ENCODE results near the gene ALDH7A1.

The ALDH7A1 gene

GRCh38 chr5:126515337-126515736, 79.7 kb downstream of the ALDH7A1 start:
- TF ChIP-seq TAF1 (IDR thresholded peaks at IDR 0.05; ENCODE audit: borderline replicate concordance, insufficient read depth, low read length) (no peak), POLR2AphosphoS5 (IDR thresholded peaks at IDR 0.05; ENCODE audit: low read depth, low read length) (no peak), FOXP2 (optimal IDR thresholded peaks at IDR 0.05; ENCODE audit: borderline replicate concordance, extremely low read depth, extremely low read length, insufficient read depth) (no peak), SIN3A (IDR thresholded peaks at IDR 0.05; ENCODE audit: borderline replicate concordance, insufficient read depth, low read length) (no peak)
- TF ChIP-seq, protein P1, sequence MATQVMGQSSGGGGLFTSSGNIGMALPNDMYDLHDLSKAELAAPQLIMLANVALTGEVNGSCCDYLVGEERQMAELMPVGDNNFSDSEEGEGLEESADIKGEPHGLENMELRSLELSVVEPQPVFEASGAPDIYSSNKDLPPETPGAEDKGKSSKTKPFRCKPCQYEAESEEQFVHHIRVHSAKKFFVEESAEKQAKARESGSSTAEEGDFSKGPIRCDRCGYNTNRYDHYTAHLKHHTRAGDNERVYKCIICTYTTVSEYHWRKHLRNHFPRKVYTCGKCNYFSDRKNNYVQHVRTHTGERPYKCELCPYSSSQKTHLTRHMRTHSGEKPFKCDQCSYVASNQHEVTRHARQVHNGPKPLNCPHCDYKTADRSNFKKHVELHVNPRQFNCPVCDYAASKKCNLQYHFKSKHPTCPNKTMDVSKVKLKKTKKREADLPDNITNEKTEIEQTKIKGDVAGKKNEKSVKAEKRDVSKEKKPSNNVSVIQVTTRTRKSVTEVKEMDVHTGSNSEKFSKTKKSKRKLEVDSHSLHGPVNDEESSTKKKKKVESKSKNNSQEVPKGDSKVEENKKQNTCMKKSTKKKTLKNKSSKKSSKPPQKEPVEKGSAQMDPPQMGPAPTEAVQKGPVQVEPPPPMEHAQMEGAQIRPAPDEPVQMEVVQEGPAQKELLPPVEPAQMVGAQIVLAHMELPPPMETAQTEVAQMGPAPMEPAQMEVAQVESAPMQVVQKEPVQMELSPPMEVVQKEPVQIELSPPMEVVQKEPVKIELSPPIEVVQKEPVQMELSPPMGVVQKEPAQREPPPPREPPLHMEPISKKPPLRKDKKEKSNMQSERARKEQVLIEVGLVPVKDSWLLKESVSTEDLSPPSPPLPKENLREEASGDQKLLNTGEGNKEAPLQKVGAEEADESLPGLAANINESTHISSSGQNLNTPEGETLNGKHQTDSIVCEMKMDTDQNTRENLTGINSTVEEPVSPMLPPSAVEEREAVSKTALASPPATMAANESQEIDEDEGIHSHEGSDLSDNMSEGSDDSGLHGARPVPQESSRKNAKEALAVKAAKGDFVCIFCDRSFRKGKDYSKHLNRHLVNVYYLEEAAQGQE (IDR thresholded peaks at IDR 0.05; ENCODE audit: insufficient read depth in 1 of 2, low read depth in 2 of 2, low read length in 2 of 2): no peak

DNA sequence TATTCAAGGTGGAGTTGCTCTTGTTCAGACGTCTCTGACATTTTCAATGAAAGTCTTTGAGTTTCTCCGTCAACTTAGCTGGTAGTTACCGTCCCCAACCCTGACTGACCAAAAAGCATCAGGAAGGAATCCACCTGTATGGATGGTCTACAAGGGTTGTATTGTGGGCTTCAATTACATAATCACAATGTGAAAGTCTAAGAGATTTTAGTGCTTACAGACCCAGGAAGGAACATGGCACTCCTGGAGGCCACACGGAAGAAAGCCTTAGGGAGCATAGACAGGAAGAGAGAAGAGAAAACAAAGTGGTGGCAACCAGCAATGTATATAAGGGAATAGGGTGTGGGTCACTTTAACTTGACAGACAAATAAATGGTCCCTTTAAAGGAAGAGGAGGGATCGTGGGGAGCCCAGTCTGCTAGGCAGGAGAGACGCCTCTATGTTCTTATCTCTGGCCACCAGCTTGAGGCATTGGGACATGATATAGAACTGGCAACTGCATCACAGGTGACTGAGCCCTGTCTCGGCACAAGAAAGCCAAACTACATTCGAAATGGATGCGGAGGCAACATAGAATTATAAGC, 80.4 kb downstream of the ALDH7A1 start:
- no peak for TF ChIP-seq POLR2AphosphoS5 (IDR thresholded peaks at IDR 0.05; ENCODE audit: low read depth, low read length)
- TF ChIP-seq, protein P1 (IDR thresholded peaks at IDR 0.05; ENCODE audit: insufficient read depth in 1 of 2, low read depth in 2 of 2, low read length in 2 of 2): no peak
- TF ChIP-seq TAF1 (IDR thresholded peaks at IDR 0.05; ENCODE audit: borderline replicate concordance, insufficient read depth, low read length): no peak
- no peak for TF ChIP-seq FOXP2 (optimal IDR thresholded peaks at IDR 0.05; ENCODE audit: borderline replicate concordance, extremely low read depth, extremely low read length, insufficient read depth)
- no peak for TF ChIP-seq SIN3A (IDR thresholded peaks at IDR 0.05; ENCODE audit: borderline replicate concordance, insufficient read depth, low read length)

- TF ChIP-seq POLR2AphosphoS5 (IDR thresholded peaks at IDR 0.05; ENCODE audit: low read depth, low read length): no peak
- TF ChIP-seq, protein P1 (IDR thresholded peaks at IDR 0.05; ENCODE audit: insufficient read depth in 1 of 2, low read depth in 2 of 2, low read length in 2 of 2): no peak
- TF ChIP-seq FOXP2 (optimal IDR thresholded peaks at IDR 0.05; ENCODE audit: borderline replicate concordance, extremely low read depth, extremely low read length, insufficient read depth): no peak
- TF ChIP-seq TAF1 (IDR thresholded peaks at IDR 0.05; ENCODE audit: borderline replicate concordance, insufficient read depth, low read length): no peak
- no peak for TF ChIP-seq SIN3A (IDR thresholded peaks at IDR 0.05; ENCODE audit: borderline replicate concordance, insufficient read depth, low read length)
Observed at GRCh38 chr5:126514131-126514557, 80.9 kb downstream of the ALDH7A1 start.

- no peak for TF ChIP-seq TAF1 (IDR thresholded peaks at IDR 0.05; ENCODE audit: borderline replicate concordance, insufficient read depth, low read length)
- TF ChIP-seq POLR2AphosphoS5 (IDR thresholded peaks at IDR 0.05; ENCODE audit: low read depth, low read length): no peak
- TF ChIP-seq, protein P1 (IDR thresholded peaks at IDR 0.05; ENCODE audit: insufficient read depth in 1 of 2, low read depth in 2 of 2, low read length in 2 of 2): no peak
- no peak for TF ChIP-seq SIN3A (IDR thresholded peaks at IDR 0.05; ENCODE audit: borderline replicate concordance, insufficient read depth, low read length)
- no peak for TF ChIP-seq FOXP2 (optimal IDR thresholded peaks at IDR 0.05; ENCODE audit: borderline replicate concordance, extremely low read depth, extremely low read length, insufficient read depth)
Observed at GRCh38 chr5:126513703-126514102, 81.3 kb downstream of the ALDH7A1 start.

All from PFSK-1 (cell line).